ENCODE data around the gene AZIN2. TPM values are rescaled to one million over a fixed set of nuclear protein-coding genes. Genes with fewer than 3 reads are reported as not detected.

Gene AZIN2
- total RNA-seq, 1 donor from 2014 or later = 2.8 TPM

GRCh38 chr1:33080373-33080772 is 580 bp upstream of the AZIN2 start:
- TF ChIP-seq CTCF (IDR thresholded peaks at IDR 0.05; ENCODE audit: insufficient read depth, low read length, poor library complexity, severe bottlenecking) = no peak
- Histone ChIP-seq H3K4me3 (ENCODE audit: low read depth, low read length) (peak overlapping the region; percentile 73), H3K36me3 (ENCODE audit: control insufficient read depth, insufficient read depth, low read length) (no peaks in the 10 kb centered on the region), H3K27me3 (ENCODE audit: control insufficient read depth, insufficient read depth, low read length) (peaks cover 3% of the 10 kb centered on the region)
- DNase-seq (ENCODE audit: low read depth) = no peak

GRCh38 chr1:33081554-33082305 is 777 bp downstream of the AZIN2 start:
- DNase-seq (ENCODE audit: low read depth) = no peak
- no peaks in the 10 kb centered on the region for H3K36me3 ChIP-seq (ENCODE audit: control insufficient read depth, insufficient read depth, low read length)
- no peak for TF ChIP-seq CTCF (IDR thresholded peaks at IDR 0.05; ENCODE audit: insufficient read depth, low read length, poor library complexity, severe bottlenecking)
- peaks cover 3% of the 10 kb centered on the region for H3K27me3 ChIP-seq (ENCODE audit: control insufficient read depth, insufficient read depth, low read length)
- peak overlapping the region; percentile 73 for H3K4me3 ChIP-seq (ENCODE audit: low read depth, low read length)

GRCh38 chr1:33082575-33083108 is 1.7 kb downstream of the AZIN2 start:
- Histone ChIP-seq H3K36me3 (ENCODE audit: control insufficient read depth, insufficient read depth, low read length) (no peaks in the 10 kb centered on the region), H3K4me3 (ENCODE audit: low read depth, low read length) (no peak overlapping the region), H3K27me3 (ENCODE audit: control insufficient read depth, insufficient read depth, low read length) (peaks cover 3% of the 10 kb centered on the region)
- TF ChIP-seq CTCF (IDR thresholded peaks at IDR 0.05; ENCODE audit: insufficient read depth, low read length, poor library complexity, severe bottlenecking) = no peak
- no peak for DNase-seq (ENCODE audit: low read depth)

GRCh38 chr1:33085332-33085731 is 4.4 kb downstream of the AZIN2 start:
- Histone ChIP-seq H3K36me3 (ENCODE audit: control insufficient read depth, insufficient read depth, low read length) (no peaks in the 10 kb centered on the region), H3K4me3 (ENCODE audit: low read depth, low read length) (no peak overlapping the region), H3K27me3 (ENCODE audit: control insufficient read depth, insufficient read depth, low read length) (peaks cover 3% of the 10 kb centered on the region)
- no peak for DNase-seq (ENCODE audit: low read depth)
- no peak for TF ChIP-seq CTCF (IDR thresholded peaks at IDR 0.05; ENCODE audit: insufficient read depth, low read length, poor library complexity, severe bottlenecking)

- Histone ChIP-seq H3K27me3 (ENCODE audit: control insufficient read depth, insufficient read depth, low read length) (peaks cover 3% of the 10 kb centered on the region), H3K4me3 (ENCODE audit: low read depth, low read length) (no peak overlapping the region), H3K36me3 (ENCODE audit: control insufficient read depth, insufficient read depth, low read length) (no peaks in the 10 kb centered on the region)
- peak; percentile 90 for TF ChIP-seq CTCF (IDR thresholded peaks at IDR 0.05; ENCODE audit: insufficient read depth, low read length, poor library complexity, severe bottlenecking)
- peak; percentile 35 for DNase-seq (ENCODE audit: low read depth)
These were observed 5.5 kb downstream of the AZIN2 start for GRCh38 chr1:33086384-33086850.
